ENCODE results near the gene TRAPPC3L. TPM values are rescaled to one million over a fixed set of nuclear protein-coding genes. Genes with fewer than 3 reads are reported as not detected.
"Not testable (repeated sequence)": the region's sequence is repeated elsewhere in the genome, so short reads cannot be mapped to it uniquely, and the experiment has no call there.

The TRAPPC3L gene
- total RNA-seq, 2 experiments from 2014 or later: not detected

DNA sequence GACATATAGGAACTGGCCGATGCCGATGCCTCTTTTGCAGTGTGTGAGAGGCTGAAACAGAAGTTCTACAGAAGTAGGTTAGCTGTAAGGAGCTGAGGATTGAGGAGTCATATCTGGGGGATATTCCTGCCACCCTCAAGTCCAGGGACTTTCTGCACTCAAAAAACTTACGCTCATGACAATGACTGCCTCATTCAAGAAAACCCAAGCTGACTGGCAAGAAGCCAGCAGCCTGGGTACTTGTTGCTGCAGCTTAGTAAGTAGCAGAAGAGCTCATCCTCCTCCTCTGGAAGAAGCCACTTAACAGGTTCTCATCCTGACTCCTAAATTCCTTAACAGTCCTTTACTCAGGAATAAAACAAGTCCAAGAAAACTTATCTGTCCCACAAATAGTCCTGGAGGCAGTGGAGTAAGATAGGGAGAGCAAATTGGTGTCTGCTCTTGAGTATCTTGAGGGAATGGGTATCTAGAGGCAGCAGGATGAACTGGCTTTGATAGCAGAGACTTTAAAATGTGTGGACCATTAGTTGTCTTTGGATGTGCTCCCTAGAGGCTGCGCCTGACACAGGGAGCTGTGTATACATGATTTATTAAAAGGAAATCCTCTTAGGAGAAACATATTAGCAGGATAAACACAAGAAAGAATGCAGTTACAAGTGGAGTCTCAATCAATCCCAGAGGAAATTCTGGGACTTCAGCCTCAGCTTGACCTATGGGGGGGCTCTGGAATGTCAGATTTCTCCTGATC lies 26.7 kb downstream of the TRAPPC3L start:
- ATAC-seq (ENCODE audit: low read depth): no peak
- no peak overlapping the region for H3K4me3 Mint-ChIP-seq
- POLR2A ChIA-PET: no interaction called here
- DNase-seq: no peak
- H3K27me3 Mint-ChIP-seq: peaks cover 18% of the 10 kb centered on the region
- no peaks in the 10 kb centered on the region for H3K4me1 Mint-ChIP-seq
- H3K9me3 Mint-ChIP-seq: no peaks in the 10 kb centered on the region
- H3K27ac Mint-ChIP-seq: no peak overlapping the region
- H3K36me3 Mint-ChIP-seq: no peaks in the 10 kb centered on the region

DNA sequence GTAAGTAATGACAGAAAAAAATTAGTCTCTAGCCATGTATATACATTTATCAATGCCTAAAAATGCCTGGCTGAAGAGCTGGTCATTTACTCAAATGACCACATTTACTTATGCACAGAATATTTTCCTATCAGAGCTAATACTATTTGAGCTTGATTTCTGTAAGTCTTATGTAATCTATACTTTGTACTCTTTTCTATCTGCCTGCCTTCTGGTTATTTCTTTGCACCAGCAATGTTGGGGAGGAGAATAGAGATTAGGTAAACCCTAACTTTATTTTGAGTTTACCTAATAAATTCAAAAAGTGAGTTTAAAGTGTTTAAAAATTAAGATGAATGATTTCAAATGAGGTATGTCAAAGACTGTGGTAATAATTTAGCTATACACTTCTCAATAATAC lies 30.3 kb downstream of the TRAPPC3L start:
- H3K27ac Mint-ChIP-seq: no peak overlapping the region
- ATAC-seq (ENCODE audit: low read depth) (no peak), DNase-seq (no peak)
- H3K4me1 Mint-ChIP-seq: no peaks in the 10 kb centered on the region
- H3K4me3 Mint-ChIP-seq: no peak overlapping the region
- H3K27me3 Mint-ChIP-seq: peaks cover 26% of the 10 kb centered on the region
- POLR2A ChIA-PET: no interaction called here
- no peaks in the 10 kb centered on the region for H3K9me3 Mint-ChIP-seq
- no peaks in the 10 kb centered on the region for H3K36me3 Mint-ChIP-seq

DNA sequence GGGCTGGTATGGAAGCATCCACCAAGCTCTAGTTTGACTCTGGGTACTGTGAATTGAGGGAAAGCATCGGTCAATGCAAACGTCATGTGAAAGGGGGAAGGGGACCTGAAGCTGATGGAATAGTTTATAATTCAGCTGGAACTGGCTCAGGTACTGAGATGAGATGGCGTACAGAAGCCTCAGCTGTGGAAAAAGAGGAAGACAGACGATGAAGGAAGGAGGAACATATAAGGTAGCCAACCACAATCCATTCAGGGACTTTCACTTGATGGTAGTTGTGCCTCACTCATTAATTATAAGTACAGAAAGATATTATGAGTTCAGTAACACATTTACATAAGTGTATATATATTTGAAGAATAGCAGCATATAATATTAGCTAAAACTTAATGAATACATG lies 31.4 kb downstream of the TRAPPC3L start:
- Mint-ChIP-seq H3K27me3 (peaks cover 25% of the 10 kb centered on the region), H3K4me3 (no peak overlapping the region), H3K9me3 (no peaks in the 10 kb centered on the region), H3K4me1 (no peaks in the 10 kb centered on the region), H3K27ac (no peak overlapping the region), H3K36me3 (no peaks in the 10 kb centered on the region)
- DNase-seq (no peak), ATAC-seq (ENCODE audit: low read depth) (no peak)
- POLR2A ChIA-PET: no interaction called here

DNA sequence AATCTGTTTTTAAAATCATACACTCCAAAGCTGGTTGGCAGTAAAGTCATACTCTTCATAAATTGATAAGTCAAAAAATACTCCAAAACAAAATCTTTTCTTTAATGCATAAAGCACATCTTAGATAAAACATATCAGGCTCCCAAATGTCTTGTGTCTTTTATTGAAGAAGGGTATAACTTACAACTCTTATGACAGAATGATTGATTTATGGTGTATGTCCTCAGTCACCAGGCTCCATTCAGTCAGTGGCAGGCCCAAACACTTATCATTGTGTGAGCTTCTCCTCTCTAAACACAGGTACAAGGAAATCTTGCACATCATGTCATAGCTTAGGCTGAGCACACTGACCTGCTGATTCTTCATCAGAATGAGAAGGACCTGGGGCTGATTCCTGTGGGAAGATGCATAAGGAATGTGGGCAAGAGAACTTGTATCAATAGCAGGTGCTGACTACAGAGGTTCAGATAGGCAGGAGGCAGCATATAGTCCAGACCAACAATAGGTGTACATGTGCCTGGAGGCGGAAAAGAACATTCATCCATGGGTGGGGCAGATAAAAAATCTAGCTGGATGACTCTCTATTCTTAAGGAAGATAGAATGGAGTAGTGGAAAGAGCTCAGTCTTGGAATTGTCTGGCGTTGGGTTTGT lies 32.1 kb downstream of the TRAPPC3L start:
- Mint-ChIP-seq H3K9me3 (no peaks in the 10 kb centered on the region), H3K36me3 (no peaks in the 10 kb centered on the region), H3K27me3 (peaks cover 25% of the 10 kb centered on the region), H3K4me1 (no peaks in the 10 kb centered on the region), H3K4me3 (no peak overlapping the region), H3K27ac (no peak overlapping the region)
- no peak for ATAC-seq (ENCODE audit: low read depth)
- POLR2A ChIA-PET: no interaction called here
- DNase-seq: no peak

- Mint-ChIP-seq H3K36me3 (no peaks in the 10 kb centered on the region), H3K9me3 (no peaks in the 10 kb centered on the region), H3K27me3 (peaks cover 21% of the 10 kb centered on the region), H3K4me1 (no peaks in the 10 kb centered on the region), H3K4me3 (no peak overlapping the region), H3K27ac (no peak overlapping the region)
- DNase-seq (no peak), ATAC-seq (ENCODE audit: low read depth) (no peak)
- POLR2A ChIA-PET: no interaction called here
Observed at GRCh38 chr6:116512734-116513133, 32.8 kb downstream of the TRAPPC3L start.

DNA sequence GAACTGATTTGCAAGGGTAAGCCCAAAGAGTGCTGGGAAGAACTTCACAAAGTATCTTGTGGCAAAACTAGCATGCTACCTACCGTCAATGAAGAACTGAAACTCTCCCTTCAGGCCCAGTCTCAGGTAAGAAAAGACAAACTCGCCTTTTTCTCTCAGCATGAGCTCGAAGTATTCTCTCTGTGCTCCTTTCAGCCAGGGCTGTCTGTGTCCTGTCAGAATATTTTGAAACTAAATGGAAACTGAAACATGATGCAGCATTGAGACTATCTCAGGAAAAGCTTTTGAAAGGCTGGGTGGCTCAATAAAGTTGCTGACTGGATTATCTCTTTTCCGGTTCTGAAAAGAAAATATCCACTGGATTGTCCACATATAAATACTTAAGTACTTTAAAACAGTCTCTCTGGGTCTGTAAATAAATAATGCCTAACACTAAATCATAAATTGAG lies 33.3 kb downstream of the TRAPPC3L start:
- Mint-ChIP-seq H3K9me3 (no peaks in the 10 kb centered on the region), H3K27me3 (peaks cover 24% of the 10 kb centered on the region), H3K27ac (no peak overlapping the region), H3K4me1 (no peaks in the 10 kb centered on the region), H3K36me3 (no peaks in the 10 kb centered on the region), H3K4me3 (no peak overlapping the region)
- DNase-seq: no peak
- POLR2A ChIA-PET: no interaction called here
- ATAC-seq (ENCODE audit: low read depth): no peak

- Mint-ChIP-seq H3K36me3 (no peaks in the 10 kb centered on the region), H3K27me3 (peaks cover 24% of the 10 kb centered on the region), H3K4me1 (no peaks in the 10 kb centered on the region), H3K9me3 (no peaks in the 10 kb centered on the region), H3K27ac (no peak within 1 kb of the TSS), H3K4me3 (no peak within 1 kb of the TSS)
- no peak for ATAC-seq (ENCODE audit: low read depth)
- no peak for DNase-seq
- POLR2A ChIA-PET: no interaction called here
Observed at GRCh38 chr6:116511424-116512110, 33.9 kb downstream of the TRAPPC3L start, which contains the start of gene CALHM5. Gene CALHM5 (plus strand): TSS chr6:116511639. CDS start chr6:116511697, 58 bp downstream.

DNA sequence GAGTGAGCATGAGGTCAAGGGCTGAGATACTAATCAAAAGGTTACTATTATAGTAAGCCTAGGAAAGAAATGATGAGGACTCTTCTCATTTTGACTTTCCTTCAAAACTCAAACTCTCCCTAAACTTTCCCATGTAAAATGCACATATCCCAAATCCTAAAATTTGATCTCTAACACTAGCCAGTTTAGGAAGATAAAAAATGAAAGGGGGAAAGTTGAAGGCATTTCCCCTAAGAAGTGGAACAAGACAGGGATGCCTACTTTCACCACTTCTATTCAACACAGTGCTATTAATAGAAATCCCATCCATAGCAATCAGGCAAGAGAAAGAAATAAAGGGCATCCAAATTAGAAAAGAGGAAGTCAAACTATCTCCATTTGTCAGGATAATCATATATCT lies 37.0 kb downstream of the TRAPPC3L start:
- no peak for DNase-seq
- Mint-ChIP-seq H3K9me3 (peaks cover 6% of the 10 kb centered on the region), H3K36me3 (no peaks in the 10 kb centered on the region), H3K27ac (no peak overlapping the region), H3K27me3 (peaks cover 26% of the 10 kb centered on the region), H3K4me3 (no peak overlapping the region), H3K4me1 (no peaks in the 10 kb centered on the region)
- POLR2A ChIA-PET: no interaction called here
- no peak for ATAC-seq (ENCODE audit: low read depth)

DNA sequence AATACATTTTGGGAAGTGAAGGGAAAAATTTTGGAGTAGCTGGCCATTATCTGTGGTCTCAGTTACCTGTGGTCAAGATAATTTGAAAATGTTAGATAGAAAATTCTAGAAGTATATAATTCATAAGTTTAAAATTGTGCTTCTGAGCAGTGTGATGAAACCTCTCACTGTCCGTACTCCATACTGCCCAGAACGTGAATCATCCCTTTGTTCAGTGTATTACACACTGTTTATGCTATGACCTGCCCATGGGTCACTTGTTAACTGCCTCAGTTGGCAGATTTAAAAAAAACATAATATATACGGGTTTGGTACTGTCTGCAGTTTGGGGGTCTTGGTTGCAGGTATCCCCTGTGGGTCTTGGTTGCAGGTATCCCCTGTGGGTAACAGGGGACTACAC lies 38.2 kb downstream of the TRAPPC3L start:
- Mint-ChIP-seq H3K27ac (no peak overlapping the region), H3K27me3 (peaks cover 32% of the 10 kb centered on the region), H3K4me3 (no peak overlapping the region), H3K36me3 (no peaks in the 10 kb centered on the region), H3K9me3 (peaks cover 10% of the 10 kb centered on the region), H3K4me1 (no peaks in the 10 kb centered on the region)
- POLR2A ChIA-PET: no interaction called here
- ATAC-seq (ENCODE audit: low read depth) (no peak), DNase-seq (no peak)

- no peak overlapping the region for H3K4me3 Mint-ChIP-seq
- H3K4me1 Mint-ChIP-seq: no peaks in the 10 kb centered on the region
- H3K9me3 Mint-ChIP-seq: peaks cover 12% of the 10 kb centered on the region
- no peaks in the 10 kb centered on the region for H3K36me3 Mint-ChIP-seq
- ATAC-seq (ENCODE audit: low read depth): no peak
- peaks cover 36% of the 10 kb centered on the region for H3K27me3 Mint-ChIP-seq
- no peak overlapping the region for H3K27ac Mint-ChIP-seq
- POLR2A ChIA-PET: no interaction called here
- no peak for DNase-seq
Observed at GRCh38 chr6:116500969-116501433, 44.5 kb downstream of the TRAPPC3L start.

DNA sequence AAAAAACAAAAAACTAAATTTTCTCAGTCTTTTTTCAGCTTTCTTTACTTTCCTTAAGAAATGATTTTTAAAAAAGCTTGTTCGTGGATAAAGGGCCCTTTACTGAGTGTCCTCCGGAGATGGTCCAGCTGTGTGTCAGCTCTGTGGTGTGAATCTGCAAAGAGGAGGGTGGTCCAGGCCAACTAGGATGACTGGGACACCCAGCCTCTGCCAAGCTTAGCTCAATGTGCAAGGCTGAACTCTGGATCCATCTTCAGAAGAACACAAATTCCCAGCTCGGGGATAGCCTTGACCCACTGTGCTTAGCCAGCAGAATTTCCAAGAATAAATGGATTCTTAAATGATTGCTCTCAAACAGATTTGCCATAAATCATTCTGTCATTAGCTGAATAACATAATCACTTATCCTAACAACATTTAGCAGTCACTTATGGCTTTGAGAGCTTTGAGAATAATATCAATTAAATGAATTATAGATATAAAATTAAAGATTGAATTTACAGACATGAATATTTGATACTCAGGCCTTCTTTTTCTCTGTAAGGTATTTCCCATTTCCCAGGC lies 48.3 kb downstream of the TRAPPC3L start:
- Mint-ChIP-seq H3K27ac (no peak overlapping the region), H3K4me3 (no peak overlapping the region), H3K4me1 (no peaks in the 10 kb centered on the region), H3K9me3 (peaks cover 1% of the 10 kb centered on the region), H3K36me3 (no peaks in the 10 kb centered on the region), H3K27me3 (peaks cover 13% of the 10 kb centered on the region)
- DNase-seq: no peak
- POLR2A ChIA-PET: interaction anchor here (0.5 kb wide), 1 partner anchor 379 kb away, joined by 3 read pairs; no protein-coding TSS in a partner anchor
- no peak for ATAC-seq (ENCODE audit: low read depth)

- H3K9me3 Mint-ChIP-seq, H3K27ac Mint-ChIP-seq, DNase-seq: not testable (repeated sequence)
Observed at GRCh38 chr6:116495161-116495560, 50.3 kb downstream of the TRAPPC3L start.

GRCh38 chr6:116492331-116493067 lies 53.0 kb downstream of the TRAPPC3L start:
- Mint-ChIP-seq H3K4me1 (no peaks in the 10 kb centered on the region), H3K36me3 (peaks cover 2% of the 10 kb centered on the region), H3K9me3 (no peaks in the 10 kb centered on the region), H3K27ac (no peak overlapping the region), H3K4me3 (no peak overlapping the region), H3K27me3 (peaks cover 16% of the 10 kb centered on the region)
- ATAC-seq (ENCODE audit: low read depth): no peak
- POLR2A ChIA-PET: no interaction called here
- DNase-seq: no peak

More at GRCh38 chr6:116495161-116495560, 50.3 kb downstream of the TRAPPC3L start:
- peaks cover 18% of the 10 kb centered on the region for H3K27me3 Mint-ChIP-seq
- ATAC-seq (ENCODE audit: low read depth); H3K4me3 Mint-ChIP-seq; POLR2A ChIA-PET; H3K4me1 Mint-ChIP-seq; H3K36me3 Mint-ChIP-seq: not testable (repeated sequence)
